AG04449 (cell line): Measurements from ENCODE around the gene ADAM15.

Source experiments
- CTCF ChIA-PET: fragments of 350-600 bp; formaldehyde crosslinking; extraction: SDS; loops from one replicate; lab custom pipeline; 2021; ENCODE audit warnings: antibody characterized with exemption; lab: Yijun Ruan, JAX
- POLR2A ChIA-PET: fragments of 400-600, 350-600 bp; formaldehyde crosslinking; extraction: SDS; loops from one replicate; lab custom pipeline; 2020; ENCODE audit warnings: antibody characterized with exemption, inconsistent platforms; lab: Yijun Ruan, JAX
- DNase-seq: peaks from one replicate; pipeline ENCODE4 v3.0.0-alpha.2; 2010; ENCODE audit warnings: low read depth, low spot score
- H3K4me3 ChIP-seq: 2 replicates; pipeline ENCODE4 v1.5.1; 2011; ENCODE audit warnings: low read depth, mild to moderate bottlenecking, control low read depth, low read length
- TF ChIP-seq, protein P1 (sequence below): IDR thresholded peaks from one replicate; pipeline ENCODE4 v1.5.1; 2011; ENCODE audit warnings: mild to moderate bottlenecking, moderate library complexity, low read length, control low read depth, inconsistent platforms; ENCODE audit not compliant: insufficient read depth; ENCODE audit errors: missing control alignments

The ADAM15 gene

GRCh38 chr1:155050560-155051341 lies at the start of gene ADAM15:
TSS of gene ADAM15 (plus strand) at chr1:155051316. CDS start at chr1:155051387, 71 bp downstream.
- ChIA-PET CTCF (interaction anchor here (0.6 to 20.6 kb wide), 27 partner anchors 9 to 1123 kb away, joined by 3 to 433 read pairs (median 4); partner anchors contain the start of genes EFNA4 and PBXIP1), POLR2A (interaction anchor here (0.6 kb wide), 1 partner anchor 62 kb away, joined by 3 read pairs; no protein-coding TSS in a partner anchor)
- TF ChIP-seq, protein P1, sequence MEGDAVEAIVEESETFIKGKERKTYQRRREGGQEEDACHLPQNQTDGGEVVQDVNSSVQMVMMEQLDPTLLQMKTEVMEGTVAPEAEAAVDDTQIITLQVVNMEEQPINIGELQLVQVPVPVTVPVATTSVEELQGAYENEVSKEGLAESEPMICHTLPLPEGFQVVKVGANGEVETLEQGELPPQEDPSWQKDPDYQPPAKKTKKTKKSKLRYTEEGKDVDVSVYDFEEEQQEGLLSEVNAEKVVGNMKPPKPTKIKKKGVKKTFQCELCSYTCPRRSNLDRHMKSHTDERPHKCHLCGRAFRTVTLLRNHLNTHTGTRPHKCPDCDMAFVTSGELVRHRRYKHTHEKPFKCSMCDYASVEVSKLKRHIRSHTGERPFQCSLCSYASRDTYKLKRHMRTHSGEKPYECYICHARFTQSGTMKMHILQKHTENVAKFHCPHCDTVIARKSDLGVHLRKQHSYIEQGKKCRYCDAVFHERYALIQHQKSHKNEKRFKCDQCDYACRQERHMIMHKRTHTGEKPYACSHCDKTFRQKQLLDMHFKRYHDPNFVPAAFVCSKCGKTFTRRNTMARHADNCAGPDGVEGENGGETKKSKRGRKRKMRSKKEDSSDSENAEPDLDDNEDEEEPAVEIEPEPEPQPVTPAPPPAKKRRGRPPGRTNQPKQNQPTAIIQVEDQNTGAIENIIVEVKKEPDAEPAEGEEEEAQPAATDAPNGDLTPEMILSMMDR: peak; percentile 92
- H3K4me3 ChIP-seq: peak within 1 kb of the TSS; percentile 71
- no peak for DNase-seq

- ChIA-PET CTCF (interaction anchor here (0.6 to 17.2 kb wide), 9 partner anchors 17 to 171 kb away, joined by 3 to 244 read pairs (median 3); partner anchors contain the start of genes FLAD1, KRTCAP2 and PYGO2), POLR2A (interaction anchor here (0.6 to 1.9 kb wide), 3 partner anchors 16 to 307 kb away, joined by 3 to 7 read pairs (median 3); partner anchors contain the start of gene SHC1)
- peak overlapping the region; percentile 72 for H3K4me3 ChIP-seq
- no peak for DNase-seq
- TF ChIP-seq, protein P1: no peak
Observed at GRCh38 chr1:155001425-155001674, 49.8 kb upstream of the ADAM15 start.

- TF ChIP-seq, protein P1: peak; percentile 60
- peak overlapping the region; percentile 93 for H3K4me3 ChIP-seq
- CTCF ChIA-PET: interaction anchor here (0.6 to 17.2 kb wide), 11 partner anchors 17 to 171 kb away, joined by 3 to 244 read pairs (median 3); partner anchors contain the start of genes FLAD1, KRTCAP2 and PYGO2
- POLR2A ChIA-PET: interaction anchor here (0.6 to 1.9 kb wide), 4 partner anchors 8 to 308 kb away, joined by 3 to 7 read pairs (median 3); partner anchors contain the start of genes LENEP and SHC1
- peak; percentile 85 for DNase-seq
Observed at GRCh38 chr1:155001675-155002463, 49.2 kb upstream of the ADAM15 start.

- CTCF ChIA-PET: interaction anchor here (0.6 to 17.2 kb wide), 6 partner anchors 16 to 82 kb away, joined by 3 to 244 read pairs (median 4); partner anchors contain the start of gene PYGO2
- DNase-seq: no peak
- POLR2A ChIA-PET: interaction anchor here (0.6 to 1.9 kb wide), 5 partner anchors 9 to 246 kb away, joined by 3 to 8 read pairs (median 4); partner anchors contain the start of genes LENEP and SHC1
- peak within 1 kb of the TSS; percentile 93 for H3K4me3 ChIP-seq
- TF ChIP-seq, protein P1: no peak
Observed at GRCh38 chr1:155002464-155003226, 48.5 kb upstream of the ADAM15 start, which contains the start of gene ZBTB7B. TSS of gene ZBTB7B (plus strand) at chr1:155002802. CDS start at chr1:155014661, 11,859 bp downstream.

GRCh38 chr1:155003227-155003765 lies 47.8 kb upstream of the ADAM15 start:
- DNase-seq: no peak
- ChIA-PET POLR2A (interaction anchor here (0.6 to 1.6 kb wide), 4 partner anchors 10 to 247 kb away, joined by 3 to 8 read pairs (median 4); partner anchors contain the start of genes LENEP and SHC1), CTCF (interaction anchor here (1.2 to 17.2 kb wide), 5 partner anchors 15 to 170 kb away, joined by 3 to 244 read pairs (median 5); partner anchors contain the start of genes KRTCAP2 and PYGO2)

More at GRCh38 chr1:155003227-155003765, 47.8 kb upstream of the ADAM15 start:
- TF ChIP-seq, protein P1: no peak
- H3K4me3 ChIP-seq: peak overlapping the region; percentile 93
